ENCODE data around the gene WDR18. TPM values are rescaled to one million over a fixed set of nuclear protein-coding genes. Genes with fewer than 3 reads are reported as not detected.

Gene WDR18
- total and polyA plus RNA-seq, 9 donors, result 24.6 to 46.9 (median 31.6) TPM

DNA sequence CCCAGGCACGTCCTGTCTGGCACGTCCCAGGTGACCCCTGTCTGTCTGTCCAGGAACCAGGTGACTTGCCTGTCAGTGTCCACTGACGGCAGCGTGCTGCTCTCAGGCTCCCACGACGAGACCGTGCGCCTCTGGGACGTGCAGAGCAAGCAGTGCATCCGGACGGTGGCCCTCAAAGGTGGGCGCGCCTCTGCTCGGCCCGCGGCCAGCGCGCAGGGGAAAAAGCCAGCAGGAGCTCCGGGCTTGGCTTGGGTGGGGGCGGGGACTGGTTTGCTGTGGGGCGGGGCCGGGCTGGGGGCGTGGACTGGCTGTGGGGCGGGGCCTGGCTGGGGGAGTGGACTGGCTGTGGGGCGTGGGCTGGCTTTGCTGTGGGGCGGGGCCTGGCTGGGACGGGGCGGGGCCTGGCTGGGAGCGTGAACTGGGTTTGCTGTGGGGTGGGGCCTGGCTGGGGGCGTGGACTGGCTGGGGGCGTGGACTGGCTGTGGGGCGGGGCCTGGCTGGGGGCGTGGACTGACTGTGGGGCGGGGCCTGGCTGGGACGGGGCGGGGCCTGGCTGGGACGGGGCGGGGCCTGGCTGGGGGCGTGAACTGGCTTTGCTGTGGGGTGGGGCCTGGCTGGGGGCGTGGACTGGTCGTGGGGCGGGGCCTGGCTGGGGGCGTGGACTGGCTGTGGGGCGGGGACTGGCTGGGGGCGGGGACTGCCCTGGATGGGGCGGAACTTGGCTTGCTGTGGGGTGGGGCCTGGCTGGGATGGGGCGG, 7.2 kb downstream of the WDR18 start:
- Histone ChIP-seq H3K27me3 (ENCODE audit: control insufficient read depth, insufficient read depth, low read length) (peaks cover 15% of the 10 kb centered on the region), H3K36me3 (ENCODE audit: control insufficient read depth, insufficient read depth, low read length) (peaks cover 67% of the 10 kb centered on the region), H3K27ac (ENCODE audit: low read length) (no peak overlapping the region), H3K9me3 (replicated peaks; ENCODE audit: control insufficient read depth, low read depth, low read length) (no peaks in the 10 kb centered on the region), H3K4me3 (ENCODE audit: low read length) (no peak overlapping the region), H3K4me1 (ENCODE audit: control insufficient read depth, insufficient read depth, low read length) (peaks cover 16% of the 10 kb centered on the region)
- no peak for DNase-seq
- WGBS (ENCODE audit: insufficient coverage), result 82% methylated on average over 14 of the region's 47 CpGs

DNA sequence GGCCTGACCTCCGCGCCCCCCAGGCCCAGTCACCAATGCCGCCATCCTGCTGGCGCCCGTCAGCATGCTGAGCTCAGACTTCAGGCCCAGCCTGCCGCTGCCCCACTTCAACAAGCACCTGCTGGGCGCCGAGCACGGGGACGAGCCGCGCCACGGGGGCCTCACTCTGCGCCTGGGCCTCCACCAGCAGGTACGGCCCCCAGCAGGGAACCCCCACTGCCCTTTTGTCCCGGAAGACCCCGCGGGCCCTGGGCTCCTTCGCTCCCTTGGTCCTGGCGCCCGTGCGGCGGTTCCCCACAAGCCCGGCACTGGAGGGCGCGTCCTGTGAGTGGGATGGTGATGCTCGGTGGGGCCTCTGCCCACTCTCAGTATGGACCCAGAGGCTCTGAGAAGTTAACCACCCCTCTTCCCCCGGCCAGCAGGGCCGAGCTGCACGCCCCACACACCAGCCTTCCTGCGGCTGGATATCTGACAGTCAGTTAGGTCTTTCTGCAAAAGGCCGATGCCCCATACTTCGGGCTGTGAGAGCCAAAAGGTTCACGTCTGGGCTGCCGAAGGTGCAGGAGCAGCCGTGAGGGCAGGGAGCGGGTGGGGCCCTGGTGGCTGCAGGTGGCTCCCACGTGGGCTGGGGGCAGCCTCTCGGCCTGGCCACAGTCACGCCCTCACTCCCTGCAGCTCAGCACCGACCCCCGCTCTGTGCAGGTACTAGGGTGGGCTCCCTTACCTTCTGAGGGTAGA, 8.0 kb downstream of the WDR18 start:
- WGBS (ENCODE audit: insufficient coverage), result 88% methylated on average over 22 of the region's 42 CpGs
- H3K4me1 ChIP-seq (ENCODE audit: control insufficient read depth, insufficient read depth, low read length), result peaks cover 18% of the 10 kb centered on the region
- no peak overlapping the region for H3K27ac ChIP-seq (ENCODE audit: low read length)
- no peaks in the 10 kb centered on the region for H3K9me3 ChIP-seq (replicated peaks; ENCODE audit: control insufficient read depth, low read depth, low read length)
- no peak for DNase-seq
- H3K4me3 ChIP-seq (ENCODE audit: low read length), result no peak overlapping the region
- peaks cover 60% of the 10 kb centered on the region for H3K36me3 ChIP-seq (ENCODE audit: control insufficient read depth, insufficient read depth, low read length)
- H3K27me3 ChIP-seq (ENCODE audit: control insufficient read depth, insufficient read depth, low read length), result peaks cover 23% of the 10 kb centered on the region

DNA sequence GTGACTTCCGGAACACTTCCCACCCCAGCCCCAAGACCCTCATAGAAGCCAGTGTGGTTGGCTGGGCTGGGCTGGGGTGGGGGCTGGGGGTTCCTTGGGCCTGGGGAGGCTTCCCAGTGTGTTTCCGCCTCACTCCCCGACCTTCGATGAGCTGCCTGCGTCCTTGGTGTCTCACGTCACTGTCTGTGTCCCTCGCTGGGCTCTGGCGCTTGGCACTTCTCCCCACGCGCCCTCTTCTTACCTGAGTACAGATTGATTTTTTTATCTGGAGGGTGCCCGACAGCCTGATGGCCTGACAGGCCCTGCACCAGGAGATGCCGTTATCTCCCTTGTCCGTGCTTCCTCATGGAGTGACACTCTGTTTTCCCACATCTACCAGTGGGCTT, 8.5 kb downstream of the WDR18 start:
- H3K27me3 ChIP-seq (ENCODE audit: control insufficient read depth, insufficient read depth, low read length), result peaks cover 28% of the 10 kb centered on the region
- H3K36me3 ChIP-seq (ENCODE audit: control insufficient read depth, insufficient read depth, low read length), result peaks cover 56% of the 10 kb centered on the region
- no peak for DNase-seq
- no peaks in the 10 kb centered on the region for H3K9me3 ChIP-seq (replicated peaks; ENCODE audit: control insufficient read depth, low read depth, low read length)
- H3K27ac ChIP-seq (ENCODE audit: low read length), result no peak overlapping the region
- WGBS (ENCODE audit: insufficient coverage), result 90% methylated on average over 6 of the region's 13 CpGs
- peaks cover 18% of the 10 kb centered on the region for H3K4me1 ChIP-seq (ENCODE audit: control insufficient read depth, insufficient read depth, low read length)
- H3K4me3 ChIP-seq (ENCODE audit: low read length), result no peak overlapping the region

DNA sequence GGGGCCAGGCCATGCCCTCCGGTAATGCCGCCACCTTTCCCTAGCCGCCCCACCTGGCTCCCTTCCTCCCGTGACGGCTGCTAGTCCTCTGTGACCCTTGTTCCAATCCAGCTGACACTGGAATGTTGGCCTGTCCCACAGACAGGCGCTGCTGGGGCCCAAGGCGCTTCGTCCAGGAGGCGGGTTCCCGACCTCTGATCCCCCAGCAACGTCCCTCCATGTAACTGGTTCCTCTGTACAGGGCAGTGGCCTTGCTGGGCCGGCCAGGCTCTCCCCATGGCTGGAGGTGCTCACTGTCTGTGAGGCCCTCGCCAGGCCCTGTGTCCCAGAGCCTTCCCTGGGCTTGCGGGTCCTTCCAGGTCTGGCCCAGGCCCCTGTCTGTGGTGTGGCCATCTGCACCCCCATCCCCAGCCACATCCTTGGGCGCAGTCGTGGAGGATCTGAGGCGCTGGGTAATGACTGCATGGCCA, 9.3 kb downstream of the WDR18 start:
- Histone ChIP-seq H3K9me3 (replicated peaks; ENCODE audit: control insufficient read depth, low read depth, low read length) (no peaks in the 10 kb centered on the region), H3K27ac (ENCODE audit: low read length) (no peak overlapping the region), H3K27me3 (ENCODE audit: control insufficient read depth, insufficient read depth, low read length) (peaks cover 36% of the 10 kb centered on the region), H3K4me3 (ENCODE audit: low read length) (no peak overlapping the region), H3K36me3 (ENCODE audit: control insufficient read depth, insufficient read depth, low read length) (peaks cover 54% of the 10 kb centered on the region), H3K4me1 (ENCODE audit: control insufficient read depth, insufficient read depth, low read length) (peaks cover 18% of the 10 kb centered on the region)
- no peak for DNase-seq
- WGBS (ENCODE audit: insufficient coverage), result 82% methylated on average over 17 of the region's 17 CpGs

DNA sequence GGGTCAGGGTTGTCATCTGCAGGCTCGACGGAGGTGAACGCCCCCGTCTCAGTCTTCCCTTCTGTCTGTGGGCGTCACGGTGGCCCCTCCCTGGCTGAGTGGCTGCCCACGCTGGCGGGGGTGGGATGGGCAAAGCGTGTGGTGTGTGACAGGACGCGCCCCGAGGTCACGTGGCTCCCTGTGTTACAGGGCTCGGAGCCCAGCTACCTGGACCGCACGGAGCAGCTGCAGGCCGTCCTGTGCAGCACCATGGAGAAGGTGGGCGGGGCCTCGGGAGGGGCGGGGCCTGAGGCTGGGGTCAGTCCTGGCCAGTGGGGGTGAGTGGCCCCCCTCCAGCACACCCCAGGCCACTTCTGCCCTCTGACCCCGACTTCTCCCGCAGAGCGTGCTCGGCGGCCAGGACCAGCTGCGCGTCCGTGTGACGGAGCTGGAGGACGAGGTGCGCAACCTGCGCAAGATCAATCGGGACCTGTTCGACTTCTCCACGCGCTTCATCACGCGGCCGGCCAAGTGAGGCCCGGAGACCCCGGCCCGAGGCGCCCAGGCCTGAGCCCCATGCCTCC, 9.8 kb downstream of the WDR18 start:
- Histone ChIP-seq H3K9me3 (replicated peaks; ENCODE audit: control insufficient read depth, low read depth, low read length) (no peaks in the 10 kb centered on the region), H3K36me3 (ENCODE audit: control insufficient read depth, insufficient read depth, low read length) (peaks cover 50% of the 10 kb centered on the region), H3K4me1 (ENCODE audit: control insufficient read depth, insufficient read depth, low read length) (peaks cover 18% of the 10 kb centered on the region), H3K27ac (ENCODE audit: low read length) (no peak overlapping the region), H3K27me3 (ENCODE audit: control insufficient read depth, insufficient read depth, low read length) (peaks cover 41% of the 10 kb centered on the region), H3K4me3 (ENCODE audit: low read length) (no peak overlapping the region)
- DNase-seq, result no peak
- 82% methylated on average over 43 of the region's 43 CpGs for WGBS (ENCODE audit: insufficient coverage)

DNA sequence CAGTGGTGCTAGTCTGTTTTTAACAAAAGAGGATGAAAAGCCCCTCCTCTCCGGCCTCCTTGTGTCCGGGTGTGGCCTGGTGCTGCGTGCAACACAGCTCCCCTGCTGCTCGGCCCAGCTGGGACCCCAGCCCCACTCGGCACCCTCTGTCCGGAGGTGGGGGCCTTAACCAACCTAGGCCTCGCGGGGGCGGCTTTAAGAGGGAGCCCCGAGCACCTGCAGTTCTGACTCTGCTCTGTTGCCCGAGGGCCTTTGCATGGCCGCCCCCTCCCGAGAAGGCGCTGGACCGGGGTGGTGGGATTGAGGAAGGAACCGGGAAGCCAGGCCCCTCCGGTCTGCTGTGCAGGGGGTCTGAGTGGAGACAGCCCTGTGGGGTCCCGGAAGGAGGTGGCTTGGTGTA, 10.4 kb downstream of the WDR18 start:
- Histone ChIP-seq H3K9me3 (replicated peaks; ENCODE audit: control insufficient read depth, low read depth, low read length) (no peaks in the 10 kb centered on the region), H3K27me3 (ENCODE audit: control insufficient read depth, insufficient read depth, low read length) (peaks cover 47% of the 10 kb centered on the region), H3K27ac (ENCODE audit: low read length) (no peak overlapping the region), H3K4me3 (ENCODE audit: low read length) (no peak overlapping the region), H3K4me1 (ENCODE audit: control insufficient read depth, insufficient read depth, low read length) (peaks cover 18% of the 10 kb centered on the region), H3K36me3 (ENCODE audit: control insufficient read depth, insufficient read depth, low read length) (peaks cover 45% of the 10 kb centered on the region)
- DNase-seq, result no peak
- WGBS (ENCODE audit: insufficient coverage), result 84% methylated on average over 18 of the region's 18 CpGs

DNA sequence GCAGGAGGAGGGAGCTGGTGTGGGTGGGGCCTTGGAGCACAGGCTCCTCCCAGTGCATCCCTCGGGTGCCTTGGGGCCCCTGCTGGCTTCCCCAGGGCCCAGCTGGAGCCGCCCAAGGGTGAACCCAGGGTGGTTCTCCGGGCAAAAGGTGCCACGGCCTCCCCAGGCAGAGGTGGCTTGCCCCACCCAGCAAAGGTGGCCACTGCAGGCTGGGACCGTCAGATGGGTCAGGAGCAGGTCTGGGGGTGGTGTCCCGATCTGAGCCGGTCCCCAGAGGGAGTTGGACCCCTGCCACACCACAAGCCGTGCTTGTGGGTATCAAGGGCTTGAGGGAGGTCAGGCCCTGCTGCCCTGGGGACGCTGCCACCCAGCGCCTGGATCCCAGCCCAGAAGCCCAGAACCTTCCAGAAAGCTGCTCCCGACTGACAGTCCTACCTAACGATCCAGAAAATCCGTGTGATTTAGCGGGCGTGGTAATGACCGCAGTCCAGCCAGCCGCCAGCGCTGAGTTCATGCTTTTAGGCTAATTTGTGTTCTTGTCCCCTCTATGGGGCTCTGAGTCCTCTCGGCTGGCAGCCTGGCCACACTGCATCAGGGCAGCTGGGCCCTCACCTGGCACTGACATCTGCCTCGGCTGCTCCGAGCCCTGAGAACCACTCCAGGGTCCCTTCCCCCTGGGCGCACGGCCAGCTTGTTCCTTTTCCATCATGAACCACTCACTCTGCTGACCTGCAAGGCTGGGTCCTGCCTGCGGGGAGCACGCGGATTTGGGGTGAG, 11.1 kb downstream of the WDR18 start:
- H3K4me1 ChIP-seq (ENCODE audit: control insufficient read depth, insufficient read depth, low read length), result peaks cover 18% of the 10 kb centered on the region
- H3K9me3 ChIP-seq (replicated peaks; ENCODE audit: control insufficient read depth, low read depth, low read length), result no peaks in the 10 kb centered on the region
- peaks cover 38% of the 10 kb centered on the region for H3K36me3 ChIP-seq (ENCODE audit: control insufficient read depth, insufficient read depth, low read length)
- H3K27ac ChIP-seq (ENCODE audit: low read length), result no peak overlapping the region
- no peak for DNase-seq
- 69% methylated on average over 17 of the region's 26 CpGs for WGBS (ENCODE audit: insufficient coverage)
- H3K27me3 ChIP-seq (ENCODE audit: control insufficient read depth, insufficient read depth, low read length), result peaks cover 53% of the 10 kb centered on the region
- no peak overlapping the region for H3K4me3 ChIP-seq (ENCODE audit: low read length)

DNA sequence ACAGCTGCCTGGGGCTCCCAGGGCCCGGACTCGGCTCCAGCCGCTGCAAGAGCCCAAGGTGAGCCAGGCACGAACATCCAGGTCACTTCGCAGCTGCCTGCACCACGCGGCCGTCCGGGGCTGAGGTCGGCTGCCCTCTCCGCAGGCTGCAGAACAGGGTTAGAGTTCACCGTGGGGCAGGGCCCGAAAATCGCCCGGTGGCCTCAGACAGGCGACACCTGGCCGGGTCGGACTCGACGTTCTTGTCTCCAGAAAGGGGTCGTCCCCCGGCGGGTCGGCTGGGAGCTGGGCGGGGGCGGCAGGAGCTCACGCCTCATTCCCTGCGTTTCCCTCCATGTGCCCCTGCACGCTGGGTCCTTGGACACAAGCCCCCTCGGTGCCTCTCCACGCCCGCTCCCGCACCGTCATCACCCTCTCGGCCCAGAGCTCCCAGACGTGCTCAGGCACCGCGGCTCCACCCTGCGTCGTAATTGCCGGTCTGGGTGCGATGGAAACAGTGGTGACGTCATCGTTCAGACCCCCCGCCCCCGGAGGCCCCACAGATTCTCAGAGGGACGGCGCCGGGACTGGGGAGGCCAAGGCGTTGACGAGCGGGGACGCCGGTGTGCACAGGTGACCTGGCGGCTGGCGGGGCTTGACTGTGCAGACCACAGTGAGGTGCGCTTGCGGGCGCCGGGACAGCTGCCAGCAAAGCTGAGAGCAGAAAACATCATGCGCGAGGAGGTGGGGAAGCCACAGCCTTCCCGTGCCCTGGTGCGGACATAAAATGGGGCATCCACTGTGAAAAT, 12.1 kb downstream of the WDR18 start:
- peaks cover 24% of the 10 kb centered on the region for H3K4me1 ChIP-seq (ENCODE audit: control insufficient read depth, insufficient read depth, low read length)
- H3K27ac ChIP-seq (ENCODE audit: low read length), result no peak overlapping the region
- no peak overlapping the region for H3K4me3 ChIP-seq (ENCODE audit: low read length)
- 5% methylated on average over 62 of the region's 64 CpGs for WGBS (ENCODE audit: insufficient coverage)
- H3K36me3 ChIP-seq (ENCODE audit: control insufficient read depth, insufficient read depth, low read length), result peaks cover 29% of the 10 kb centered on the region
- no peak for DNase-seq
- H3K9me3 ChIP-seq (replicated peaks; ENCODE audit: control insufficient read depth, low read depth, low read length), result no peaks in the 10 kb centered on the region
- H3K27me3 ChIP-seq (ENCODE audit: control insufficient read depth, insufficient read depth, low read length), result peaks cover 59% of the 10 kb centered on the region

DNA sequence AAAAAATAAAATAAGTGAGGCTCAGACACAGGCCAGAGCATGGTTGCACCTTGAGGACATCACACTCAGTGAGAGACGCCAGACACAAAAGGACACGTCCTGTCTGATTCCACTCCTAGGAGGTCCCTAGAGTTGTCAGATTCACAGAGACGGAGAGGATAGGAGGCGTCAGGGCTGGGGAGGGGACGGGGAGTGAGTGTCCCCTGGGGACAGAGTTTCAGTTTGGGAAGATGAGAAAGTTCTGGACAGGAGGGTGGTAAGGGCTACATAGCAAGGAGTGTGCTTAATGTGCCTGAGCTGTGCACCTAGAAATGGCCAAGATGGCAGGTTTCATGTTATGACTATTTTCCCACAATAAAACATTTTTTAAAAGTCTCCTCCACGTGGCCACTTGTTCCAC, 13.9 kb downstream of the WDR18 start:
- no peak overlapping the region for H3K4me3 ChIP-seq (ENCODE audit: low read length)

More for the DNA sequence above, 13.9 kb downstream of the WDR18 start:
- Histone ChIP-seq H3K36me3 (ENCODE audit: control insufficient read depth, insufficient read depth, low read length) (peaks cover 17% of the 10 kb centered on the region), H3K27me3 (ENCODE audit: control insufficient read depth, insufficient read depth, low read length) (peaks cover 77% of the 10 kb centered on the region), H3K27ac (ENCODE audit: low read length) (no peak overlapping the region), H3K4me1 (ENCODE audit: control insufficient read depth, insufficient read depth, low read length) (peaks cover 28% of the 10 kb centered on the region), H3K9me3 (replicated peaks; ENCODE audit: control insufficient read depth, low read depth, low read length) (no peaks in the 10 kb centered on the region)
- WGBS (ENCODE audit: insufficient coverage), result 15% methylated on average over 5 of the region's 6 CpGs
- no peak for DNase-seq
